IPS DF 4.7 (cell line): ENCODE data around the gene EPB41L5.
"Not testable (repeated sequence)": the region's sequence is repeated elsewhere in the genome, so short reads cannot be mapped to it uniquely, and the experiment has no call there.

Source experiments
- DNase-seq: peaks from one replicate; pipeline ENCODE4 v3.0.0-alpha.2; 2013; ENCODE audit warnings: low spot score; ENCODE audit errors: extremely low read depth

EPB41L5 gene

DNA sequence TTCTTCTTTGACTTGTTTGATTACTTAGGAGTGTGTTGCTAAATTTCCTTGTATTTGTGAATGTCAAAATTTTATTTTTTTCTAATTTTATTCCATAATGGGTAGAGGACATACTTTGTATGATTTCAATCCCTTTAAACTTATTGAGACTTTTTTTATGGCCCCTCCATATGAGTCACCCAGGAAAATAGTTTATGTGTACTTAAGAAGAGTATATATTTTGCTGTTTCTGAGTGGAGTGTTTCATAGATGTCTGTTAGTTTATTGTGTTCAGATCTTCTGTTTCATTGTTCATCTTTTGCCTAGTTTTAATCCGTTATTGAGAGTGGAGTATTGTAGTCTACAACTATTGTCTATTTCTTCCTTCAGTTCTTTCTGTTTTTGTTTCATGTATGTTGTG is 81.9 kb downstream of the EPB41L5 start:
- no peak for DNase-seq

- no peak for DNase-seq
Observed at GRCh38 chr2:120100627-120101026, 87.8 kb downstream of the EPB41L5 start.

DNA sequence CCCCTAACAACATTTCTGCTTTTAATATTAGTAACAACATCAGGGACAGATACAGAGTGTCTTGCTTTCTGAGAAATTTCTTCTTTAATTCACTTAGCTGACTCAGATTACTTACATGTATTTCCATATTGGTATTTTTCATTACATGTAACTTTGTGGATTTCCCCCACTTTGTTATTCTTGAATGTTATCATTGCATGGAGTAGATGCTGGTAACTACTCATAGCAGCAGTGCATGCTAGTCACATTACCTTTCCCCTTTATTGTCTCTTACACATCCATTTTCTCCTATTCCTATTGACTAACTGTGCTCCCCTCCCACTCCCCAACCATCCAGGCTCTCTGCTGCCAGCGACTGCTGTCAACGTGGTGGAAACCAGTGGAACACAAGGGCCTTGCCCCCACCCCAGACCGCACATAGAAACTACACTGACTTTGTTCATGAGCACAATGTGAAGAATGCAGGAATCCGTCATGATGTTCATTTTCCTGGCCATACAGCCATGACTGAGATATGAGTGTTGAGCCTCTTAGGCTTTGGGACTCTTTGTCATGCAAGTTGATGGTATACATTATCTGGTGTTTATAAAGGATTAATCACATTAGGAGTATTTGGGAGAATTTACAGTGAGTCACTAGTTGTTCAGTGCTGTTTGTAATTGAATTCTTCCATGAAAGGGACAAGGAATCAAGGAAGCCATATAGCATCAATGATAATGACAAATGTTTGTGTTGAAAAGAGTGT is 91.0 kb downstream of the EPB41L5 start:
- no peak for DNase-seq

DNA sequence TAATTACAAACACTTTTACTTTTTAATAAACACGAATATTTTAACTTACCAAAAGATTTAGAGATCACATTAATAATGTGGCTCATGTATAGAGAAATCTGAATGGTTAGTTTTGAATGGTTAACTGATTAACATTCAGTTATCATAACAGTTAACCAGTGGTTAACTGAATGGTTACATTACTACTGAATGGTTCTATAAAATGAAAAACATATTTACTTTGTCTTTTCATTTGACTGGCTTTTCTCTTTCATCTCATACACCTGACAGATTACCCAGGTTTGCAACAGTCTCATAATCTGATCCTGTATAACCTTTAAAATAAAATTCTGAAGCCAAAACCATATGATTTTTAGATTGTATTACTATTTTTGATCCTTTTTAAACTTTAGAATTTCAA is 91.9 kb downstream of the EPB41L5 start:
- DNase-seq: no peak

DNA sequence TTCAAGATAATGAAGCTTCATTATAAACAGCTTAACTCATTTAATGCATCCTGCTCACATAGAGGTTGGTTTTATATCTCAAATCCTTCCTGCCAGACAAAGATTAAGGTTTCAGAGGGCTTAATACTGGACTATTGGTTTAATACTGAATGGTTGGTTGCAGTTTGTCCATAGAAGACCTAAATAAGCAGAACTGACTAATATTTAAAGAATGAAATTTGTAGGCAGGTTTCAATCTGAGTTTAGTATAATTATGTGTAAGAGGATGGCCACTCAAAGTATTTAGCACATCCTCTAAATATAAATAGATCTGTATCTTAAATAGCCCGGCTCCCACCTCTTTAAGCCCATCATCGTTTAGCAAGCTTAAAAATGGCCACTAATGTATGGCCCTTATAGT is 92.5 kb downstream of the EPB41L5 start:
- no peak for DNase-seq

DNA sequence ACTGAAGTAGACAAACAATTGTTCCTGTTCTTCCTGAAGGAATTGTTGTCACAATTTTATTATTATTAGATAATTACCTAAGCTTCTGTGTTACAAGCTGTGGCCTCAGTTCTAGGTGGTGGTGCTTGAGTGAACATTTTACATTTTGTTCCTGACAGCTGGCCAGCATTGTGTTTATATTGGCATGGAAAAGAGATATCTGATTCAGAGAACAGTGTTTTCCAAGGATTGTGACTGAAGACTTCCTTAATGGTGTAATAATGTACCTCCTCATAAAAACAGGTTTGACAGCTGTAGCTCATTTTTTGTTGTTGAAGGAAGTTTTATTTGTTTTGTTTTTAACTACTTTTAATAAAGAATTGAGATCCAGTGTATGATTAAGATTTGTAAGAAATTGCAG is 95.2 kb downstream of the EPB41L5 start:
- no peak for DNase-seq

- DNase-seq: no peak
Observed at GRCh38 chr2:120108749-120109148, 95.9 kb downstream of the EPB41L5 start.

DNA sequence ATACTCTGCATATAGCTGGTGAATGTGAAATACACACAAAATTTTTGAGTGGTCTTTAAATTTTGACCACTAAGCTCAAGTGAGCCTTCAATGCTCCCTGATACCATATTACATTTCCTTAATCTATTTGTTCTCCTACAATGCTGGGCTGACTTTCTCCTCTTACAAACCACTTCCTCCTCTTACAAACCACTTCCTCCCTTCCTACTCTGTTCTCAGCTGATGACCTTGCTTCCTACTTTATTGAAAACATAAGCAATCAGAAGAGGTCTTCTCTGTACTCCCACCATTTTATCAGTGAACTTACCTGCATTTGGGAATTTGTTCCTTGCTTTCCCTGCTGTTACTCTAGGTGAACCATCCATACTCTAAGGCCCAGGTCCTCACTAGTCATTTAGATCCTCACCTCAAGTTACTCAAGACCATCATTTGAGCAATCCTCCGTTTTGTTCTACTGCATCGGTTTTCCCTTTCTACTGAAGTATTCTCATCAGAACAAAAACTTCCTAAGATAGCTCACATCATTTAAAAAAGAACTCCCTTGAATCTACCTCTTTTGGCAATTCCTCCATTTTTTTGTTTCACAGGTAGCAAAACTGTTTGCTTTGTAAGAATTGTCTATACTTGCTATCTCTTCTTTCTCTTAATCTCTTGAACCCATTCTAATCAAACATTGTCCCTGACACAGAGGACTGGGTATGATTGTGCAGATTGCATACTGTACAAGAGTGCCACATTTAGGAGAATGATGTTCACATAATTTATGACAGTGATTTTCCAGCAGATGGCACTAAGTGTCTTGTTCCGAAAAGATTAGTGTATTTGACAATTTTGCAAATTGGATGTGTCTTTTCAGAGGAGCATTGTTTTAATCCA is 96.5 kb downstream of the EPB41L5 start:
- DNase-seq: no peak

GRCh38 chr2:120110062-120110362 is 97.1 kb downstream of the EPB41L5 start:
- DNase-seq: no peak

DNA sequence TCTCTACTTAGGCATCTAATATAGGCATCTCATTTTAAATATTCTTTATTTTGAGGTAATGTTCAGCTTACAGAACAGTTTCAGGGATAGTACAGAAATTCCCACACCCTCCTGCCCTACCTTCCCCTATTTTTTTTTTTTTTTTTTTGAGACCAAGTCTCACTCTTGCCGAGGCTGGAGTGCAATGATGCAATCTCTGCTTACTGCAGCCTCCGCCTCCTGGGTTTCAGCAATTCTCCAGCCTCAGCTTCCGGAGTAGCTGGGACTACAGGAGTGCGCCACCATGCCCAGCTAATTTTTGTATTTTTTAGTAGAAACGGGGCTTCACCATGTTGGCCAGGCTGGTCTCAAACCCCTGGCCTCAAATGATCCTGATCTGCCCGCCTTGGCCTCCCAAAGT is 97.6 kb downstream of the EPB41L5 start:
- DNase-seq: no peak

DNA sequence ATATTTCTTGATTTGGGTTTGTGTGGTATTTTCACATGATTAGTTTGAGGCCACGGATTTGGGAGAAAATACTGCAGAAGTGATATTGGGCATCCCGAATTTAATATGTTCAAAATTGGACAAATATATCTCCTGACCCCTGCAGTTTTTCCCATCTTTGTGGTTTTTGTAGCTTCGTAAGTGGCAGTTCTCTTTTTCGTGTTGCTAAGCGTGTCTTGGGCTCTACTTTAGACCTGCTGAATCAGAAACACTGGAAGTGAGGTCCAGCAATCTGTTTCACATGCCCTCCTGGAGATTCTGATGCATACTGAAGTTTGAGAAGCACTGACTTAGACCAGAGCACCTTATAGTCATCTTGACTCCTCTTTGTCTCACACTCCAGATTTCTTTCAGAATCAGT is 98.3 kb downstream of the EPB41L5 start:
- DNase-seq: no peak

DNA sequence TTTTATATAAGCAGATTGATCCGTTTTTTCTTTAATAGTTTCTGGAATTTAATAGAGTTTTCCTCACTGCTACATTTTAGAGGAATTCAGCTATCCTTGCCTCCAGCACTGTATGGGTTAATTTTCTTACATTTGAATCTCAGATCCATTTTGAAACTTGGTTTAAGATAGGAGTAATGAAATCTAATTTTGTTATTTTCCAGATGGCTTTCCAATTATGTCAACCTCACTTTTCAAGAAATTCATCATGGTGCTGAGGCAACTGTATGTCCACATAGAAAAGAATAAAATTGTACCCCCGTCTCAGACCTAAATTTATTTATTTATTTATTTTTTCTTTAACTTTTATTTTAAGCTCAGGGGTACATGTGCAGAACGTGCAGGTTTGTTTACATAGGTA is 105.1 kb downstream of the EPB41L5 start:
- no peak for DNase-seq

DNA sequence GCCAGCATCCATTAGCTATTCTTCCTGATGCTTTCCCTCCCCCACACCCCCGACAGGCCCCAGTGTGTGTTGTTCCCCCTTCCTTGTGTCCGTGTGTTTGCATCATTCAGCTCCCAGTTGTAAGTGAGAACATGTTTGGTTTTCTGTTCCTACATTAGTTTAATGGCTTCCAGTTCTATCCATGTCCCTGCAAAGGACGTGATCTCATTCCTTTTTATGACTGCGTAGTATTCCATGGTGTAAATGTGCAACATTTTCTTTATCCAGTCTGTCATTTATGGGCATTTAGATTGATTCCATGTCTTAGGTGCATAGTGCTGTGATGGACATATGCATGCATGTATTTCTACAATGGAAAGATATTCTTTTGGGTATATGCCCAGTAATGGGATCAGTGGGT is 105.6 kb downstream of the EPB41L5 start:
- no peak for DNase-seq

DNA sequence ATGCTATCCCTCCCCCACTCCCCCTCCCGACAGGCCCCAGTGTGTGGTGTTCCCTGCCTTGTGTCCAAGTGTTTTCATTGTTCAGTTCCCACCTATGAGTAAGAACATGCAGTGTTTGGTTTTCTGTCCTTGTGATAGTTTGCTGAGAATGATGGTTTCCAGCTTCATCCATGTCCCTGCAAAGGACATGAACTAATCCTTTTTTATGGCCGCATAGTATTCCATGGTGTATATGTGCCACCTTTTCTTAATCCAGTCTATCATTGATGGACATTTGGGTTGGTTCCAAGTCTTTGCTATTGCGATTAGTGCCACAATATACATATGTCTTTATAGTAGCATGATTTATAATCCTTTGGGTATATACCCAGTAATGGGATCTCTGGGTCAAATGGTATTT is 108.5 kb downstream of the EPB41L5 start:
- not testable (repeated sequence) for DNase-seq

DNA sequence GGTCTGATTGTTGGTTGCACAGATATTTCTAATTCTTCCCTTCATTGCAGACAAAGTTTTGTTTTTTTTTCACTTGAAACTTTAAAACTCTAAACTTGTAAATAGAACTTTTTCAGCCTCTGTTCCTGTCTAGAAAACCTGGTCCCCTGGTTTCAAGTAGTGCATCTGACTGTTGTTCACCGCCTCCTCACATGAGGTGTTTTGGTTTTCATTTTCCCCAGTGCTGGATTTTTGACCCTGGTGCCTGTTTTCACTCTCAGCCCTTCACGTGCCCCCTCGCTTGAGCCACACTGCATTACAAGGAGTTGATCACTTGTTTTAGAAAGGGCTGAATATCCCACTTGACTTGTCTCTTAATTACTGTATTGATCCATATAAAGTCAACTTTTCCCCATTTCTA is 110.2 kb downstream of the EPB41L5 start:
- DNase-seq: no peak

- no peak for DNase-seq
Observed at GRCh38 chr2:120125195-120125594, 112.3 kb downstream of the EPB41L5 start.

GRCh38 chr2:120128216-120128615 is 115.3 kb downstream of the EPB41L5 start:
- DNase-seq: no peak

DNA sequence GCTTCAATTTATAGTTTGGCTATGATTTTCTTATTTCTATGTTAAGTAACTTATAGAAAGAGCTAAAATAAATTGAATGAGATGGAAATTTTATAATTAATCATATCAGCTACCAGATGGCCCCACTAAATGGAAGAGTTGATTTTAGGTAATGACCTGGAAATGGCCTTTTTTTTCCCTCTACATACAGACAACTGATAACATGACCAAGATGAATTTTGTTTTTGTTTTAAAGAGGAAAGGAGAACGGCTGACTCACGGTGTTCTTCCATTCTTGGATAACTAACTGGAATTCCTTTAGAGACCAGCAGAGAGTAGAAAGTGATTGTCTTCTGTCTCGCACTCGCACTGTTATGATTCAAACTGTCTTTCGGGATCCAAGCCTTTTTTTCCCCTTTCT is 119.3 kb downstream of the EPB41L5 start:
- DNase-seq: no peak

DNA sequence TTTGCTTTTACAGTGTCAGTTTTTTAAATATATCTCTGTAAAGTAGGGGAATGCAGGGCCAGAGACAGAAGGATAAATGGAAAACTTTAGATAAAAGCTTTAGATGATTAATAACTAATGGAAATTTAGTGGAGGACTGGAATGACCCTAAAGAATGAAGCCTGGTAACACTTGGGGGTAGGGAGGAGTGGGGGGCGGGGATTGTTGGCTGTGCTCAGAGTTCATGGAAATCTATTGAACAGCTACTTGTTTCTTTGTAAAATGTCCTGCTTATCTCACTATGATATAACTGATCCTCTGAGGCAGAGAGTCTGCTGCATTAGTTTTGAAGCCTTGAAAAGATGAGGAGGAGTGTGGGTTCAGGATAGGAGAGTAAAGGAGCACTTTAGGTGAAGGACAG is 119.8 kb downstream of the EPB41L5 start:
- DNase-seq: no peak

GRCh38 chr2:120133572-120134244 is 120.8 kb downstream of the EPB41L5 start:
- no peak for DNase-seq

- DNase-seq: peak; percentile 11
Observed at GRCh38 chr2:120134263-120134662, 121.4 kb downstream of the EPB41L5 start.

- not testable (repeated sequence) for DNase-seq
Observed at GRCh38 chr2:120135013-120135412, 122.1 kb downstream of the EPB41L5 start.
